ENCODE measurements around the gene P2RY14. TPM values are rescaled to one million over a fixed set of nuclear protein-coding genes. Genes with fewer than 3 reads are reported as not detected.

The P2RY14 gene
- total and polyA plus RNA-seq, 2 of the 13 experiments (the other 11 are each of a cell fraction or from before 2014, with no cell fraction given): not detected

DNA sequence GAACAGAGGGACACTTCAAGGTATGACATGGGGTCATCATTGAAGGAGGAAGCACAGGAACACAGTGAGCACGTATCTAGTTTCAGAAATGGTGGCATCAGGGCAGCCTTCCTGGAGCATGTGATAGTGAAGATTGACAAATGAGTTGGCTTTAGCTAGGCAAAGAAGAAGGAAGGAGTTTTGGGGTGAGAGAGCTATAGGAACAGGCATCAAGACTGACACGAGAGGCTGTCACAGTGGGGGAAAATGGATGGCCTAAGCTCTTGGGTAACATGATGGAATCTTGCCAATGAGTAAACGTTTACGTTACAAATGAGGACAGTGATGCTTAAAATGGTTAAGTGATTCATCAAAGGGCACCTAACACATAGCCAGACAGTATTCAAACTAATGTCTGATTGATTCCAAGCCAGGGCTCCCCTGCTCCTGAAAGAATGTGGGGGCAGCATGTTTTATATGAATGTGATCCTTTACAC is 52.2 kb downstream of the P2RY14 start (continued):
- TF ChIP-seq RXRA (CRISPR knock-in tag; IDR thresholded peaks at IDR 0.05) (no peak), ZNF44 (CRISPR knock-in tag; IDR thresholded peaks at IDR 0.05) (no peak), CREM (IDR thresholded peaks at IDR 0.05) (no peak), CREM (CRISPR knock-in tag; IDR thresholded peaks at IDR 0.05) (no peak), BRCA1 (CRISPR knock-in tag; IDR thresholded peaks at IDR 0.05) (no peak), YY1 (IDR thresholded peaks at IDR 0.05; ENCODE audit: insufficient read depth, insufficient replicate concordance, low read depth, low read length) (no peak), U2AF1 (optimal IDR thresholded peaks at IDR 0.05; ENCODE audit: low read depth, low read length) (no peak), ZNF225 (CRISPR knock-in tag; IDR thresholded peaks at IDR 0.05) (no peak), FOXA3 (CRISPR knock-in tag; IDR thresholded peaks at IDR 0.05) (peak; percentile 52; the same call in 1 of the 2 replicates), HMGA1 (CRISPR knock-in tag; conservative IDR thresholded peaks at IDR 0.05) (no peak), TBP (CRISPR knock-in tag; IDR thresholded peaks at IDR 0.05) (no peak), SNAI1 (CRISPR knock-in tag; IDR thresholded peaks at IDR 0.05; ENCODE audit: borderline replicate concordance) (no peak), GLI4 (CRISPR knock-in tag; IDR thresholded peaks at IDR 0.05; ENCODE audit: borderline replicate concordance) (no peak), ZNF589 (CRISPR knock-in tag; conservative IDR thresholded peaks at IDR 0.05) (no peak), CHD2 (IDR thresholded peaks at IDR 0.05; ENCODE audit: low read depth, low read length) (no peak), DMAP1 (CRISPR knock-in tag; IDR thresholded peaks at IDR 0.05) (no peak), REL (CRISPR knock-in tag; conservative IDR thresholded peaks at IDR 0.05) (no peak), ZNF83 (CRISPR knock-in tag; IDR thresholded peaks at IDR 0.05; ENCODE audit: borderline replicate concordance) (no peak)
- TF ChIP-seq, protein P1, sequence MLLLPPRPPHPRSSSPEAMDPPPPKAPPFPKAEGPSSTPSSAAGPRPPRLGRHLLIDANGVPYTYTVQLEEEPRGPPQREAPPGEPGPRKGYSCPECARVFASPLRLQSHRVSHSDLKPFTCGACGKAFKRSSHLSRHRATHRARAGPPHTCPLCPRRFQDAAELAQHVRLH (CRISPR knock-in tag; IDR thresholded peaks at IDR 0.05; ENCODE audit: borderline replicate concordance, low read depth): no peak
- TF ChIP-seq, protein P2, sequence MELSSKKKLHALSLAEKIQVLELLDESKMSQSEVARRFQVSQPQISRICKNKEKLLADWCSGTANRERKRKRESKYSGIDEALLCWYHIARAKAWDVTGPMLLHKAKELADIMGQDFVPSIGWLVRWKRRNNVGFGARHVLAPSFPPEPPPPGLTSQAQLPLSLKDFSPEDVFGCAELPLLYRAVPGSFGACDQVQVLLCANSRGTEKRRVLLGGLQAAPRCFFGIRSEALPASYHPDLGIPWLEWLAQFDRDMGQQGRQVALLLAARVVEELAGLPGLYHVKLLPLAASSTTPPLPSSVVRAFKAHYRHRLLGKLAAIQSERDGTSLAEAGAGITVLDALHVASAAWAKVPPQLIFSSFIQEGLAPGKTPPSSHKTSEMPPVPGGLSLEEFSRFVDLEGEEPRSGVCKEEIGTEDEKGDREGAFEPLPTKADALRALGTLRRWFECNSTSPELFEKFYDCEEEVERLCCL (CRISPR knock-in tag; IDR thresholded peaks at IDR 0.05; ENCODE audit: borderline replicate concordance): no peak
- TF ChIP-seq, protein P3, sequence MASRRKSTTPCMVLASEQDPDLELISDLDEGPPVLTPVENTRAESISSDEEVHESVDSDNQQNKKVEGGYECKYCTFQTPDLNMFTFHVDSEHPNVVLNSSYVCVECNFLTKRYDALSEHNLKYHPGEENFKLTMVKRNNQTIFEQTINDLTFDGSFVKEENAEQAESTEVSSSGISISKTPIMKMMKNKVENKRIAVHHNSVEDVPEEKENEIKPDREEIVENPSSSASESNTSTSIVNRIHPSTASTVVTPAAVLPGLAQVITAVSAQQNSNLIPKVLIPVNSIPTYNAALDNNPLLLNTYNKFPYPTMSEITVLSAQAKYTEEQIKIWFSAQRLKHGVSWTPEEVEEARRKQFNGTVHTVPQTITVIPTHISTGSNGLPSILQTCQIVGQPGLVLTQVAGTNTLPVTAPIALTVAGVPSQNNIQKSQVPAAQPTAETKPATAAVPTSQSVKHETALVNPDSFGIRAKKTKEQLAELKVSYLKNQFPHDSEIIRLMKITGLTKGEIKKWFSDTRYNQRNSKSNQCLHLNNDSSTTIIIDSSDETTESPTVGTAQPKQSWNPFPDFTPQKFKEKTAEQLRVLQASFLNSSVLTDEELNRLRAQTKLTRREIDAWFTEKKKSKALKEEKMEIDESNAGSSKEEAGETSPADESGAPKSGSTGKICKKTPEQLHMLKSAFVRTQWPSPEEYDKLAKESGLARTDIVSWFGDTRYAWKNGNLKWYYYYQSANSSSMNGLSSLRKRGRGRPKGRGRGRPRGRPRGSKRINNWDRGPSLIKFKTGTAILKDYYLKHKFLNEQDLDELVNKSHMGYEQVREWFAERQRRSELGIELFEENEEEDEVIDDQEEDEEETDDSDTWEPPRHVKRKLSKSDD (CRISPR knock-in tag; IDR thresholded peaks at IDR 0.05; ENCODE audit: low read depth): no peak
- TF ChIP-seq, protein P4, sequence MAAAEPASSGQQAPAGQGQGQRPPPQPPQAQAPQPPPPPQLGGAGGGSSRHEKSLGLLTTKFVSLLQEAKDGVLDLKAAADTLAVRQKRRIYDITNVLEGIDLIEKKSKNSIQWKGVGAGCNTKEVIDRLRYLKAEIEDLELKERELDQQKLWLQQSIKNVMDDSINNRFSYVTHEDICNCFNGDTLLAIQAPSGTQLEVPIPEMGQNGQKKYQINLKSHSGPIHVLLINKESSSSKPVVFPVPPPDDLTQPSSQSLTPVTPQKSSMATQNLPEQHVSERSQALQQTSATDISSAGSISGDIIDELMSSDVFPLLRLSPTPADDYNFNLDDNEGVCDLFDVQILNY (CRISPR knock-in tag; conservative IDR thresholded peaks at IDR 0.05): no peak
- TF ChIP-seq, protein P5, sequence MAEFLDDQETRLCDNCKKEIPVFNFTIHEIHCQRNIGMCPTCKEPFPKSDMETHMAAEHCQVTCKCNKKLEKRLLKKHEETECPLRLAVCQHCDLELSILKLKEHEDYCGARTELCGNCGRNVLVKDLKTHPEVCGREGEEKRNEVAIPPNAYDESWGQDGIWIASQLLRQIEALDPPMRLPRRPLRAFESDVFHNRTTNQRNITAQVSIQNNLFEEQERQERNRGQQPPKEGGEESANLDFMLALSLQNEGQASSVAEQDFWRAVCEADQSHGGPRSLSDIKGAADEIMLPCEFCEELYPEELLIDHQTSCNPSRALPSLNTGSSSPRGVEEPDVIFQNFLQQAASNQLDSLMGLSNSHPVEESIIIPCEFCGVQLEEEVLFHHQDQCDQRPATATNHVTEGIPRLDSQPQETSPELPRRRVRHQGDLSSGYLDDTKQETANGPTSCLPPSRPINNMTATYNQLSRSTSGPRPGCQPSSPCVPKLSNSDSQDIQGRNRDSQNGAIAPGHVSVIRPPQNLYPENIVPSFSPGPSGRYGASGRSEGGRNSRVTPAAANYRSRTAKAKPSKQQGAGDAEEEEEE (CRISPR knock-in tag; IDR thresholded peaks at IDR 0.05; ENCODE audit: borderline replicate concordance): no peak

All from HepG2 (cell line).